RWPE1 (cell line): ENCODE measurements around the gene DEFB112.

ENCODE experiments used
- CTCF ChIA-PET: fragments of 350-600 bp; sonication (Branson Sonifier 250); formaldehyde crosslinking; extraction: SDS; loops from one replicate; lab custom pipeline; 2021; lab: Yijun Ruan, JAX
- POLR2A ChIA-PET: fragments of 400-600 bp; formaldehyde crosslinking; extraction: SDS; loops from one replicate; lab custom pipeline; 2020; ENCODE audit warnings: antibody characterized with exemption; ENCODE audit not compliant: low non-redundant PET; lab: Yijun Ruan, JAX
- DNase-seq: peaks from one replicate; pipeline ENCODE4 v3.0.0; 2012; ENCODE audit warnings: low spot score
- H3K27ac ChIP-seq: fragments of 450-650 bp; 2 replicates; pipeline ENCODE4 v1.5.1; 2017
- TF ChIP-seq, protein P1 (sequence below): fragments of 450-650 bp; conservative IDR thresholded peaks from 2 replicates; pipeline ENCODE4 v1.5.1; 2017; ENCODE audit warnings: low read depth, mild to moderate bottlenecking

The DEFB112 gene, protein sequence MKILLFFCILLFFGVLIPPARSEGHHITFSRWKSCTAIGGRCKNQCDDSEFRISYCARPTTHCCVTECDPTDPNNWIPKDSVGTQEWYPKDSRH

DNA sequence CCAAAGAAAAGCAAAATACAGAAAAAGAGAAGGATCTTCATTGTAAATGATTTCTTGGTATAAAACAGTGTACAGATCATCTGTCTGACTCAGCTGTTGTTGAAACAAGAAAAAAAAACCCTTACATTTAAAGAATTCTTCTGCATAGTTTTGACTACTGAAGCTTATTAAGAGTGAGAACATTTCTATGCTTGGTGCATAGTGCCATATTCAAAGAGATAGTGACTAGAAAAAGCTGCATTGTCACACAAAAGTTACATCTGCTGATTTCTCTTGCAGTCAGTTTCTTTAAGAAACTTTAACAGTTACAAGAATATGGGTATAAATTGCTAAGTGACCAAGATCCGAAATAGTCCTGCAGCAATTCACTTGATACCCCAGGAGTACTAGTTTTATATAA is at the start of gene DEFB112:
DEFB112 (minus strand) TSS at position 101 of the 400 bp plus-strand sequence; CDS start at position 41, 60 bp downstream.
- ChIA-PET CTCF (no interaction called here), POLR2A (no interaction called here)
- TF ChIP-seq, protein P1, sequence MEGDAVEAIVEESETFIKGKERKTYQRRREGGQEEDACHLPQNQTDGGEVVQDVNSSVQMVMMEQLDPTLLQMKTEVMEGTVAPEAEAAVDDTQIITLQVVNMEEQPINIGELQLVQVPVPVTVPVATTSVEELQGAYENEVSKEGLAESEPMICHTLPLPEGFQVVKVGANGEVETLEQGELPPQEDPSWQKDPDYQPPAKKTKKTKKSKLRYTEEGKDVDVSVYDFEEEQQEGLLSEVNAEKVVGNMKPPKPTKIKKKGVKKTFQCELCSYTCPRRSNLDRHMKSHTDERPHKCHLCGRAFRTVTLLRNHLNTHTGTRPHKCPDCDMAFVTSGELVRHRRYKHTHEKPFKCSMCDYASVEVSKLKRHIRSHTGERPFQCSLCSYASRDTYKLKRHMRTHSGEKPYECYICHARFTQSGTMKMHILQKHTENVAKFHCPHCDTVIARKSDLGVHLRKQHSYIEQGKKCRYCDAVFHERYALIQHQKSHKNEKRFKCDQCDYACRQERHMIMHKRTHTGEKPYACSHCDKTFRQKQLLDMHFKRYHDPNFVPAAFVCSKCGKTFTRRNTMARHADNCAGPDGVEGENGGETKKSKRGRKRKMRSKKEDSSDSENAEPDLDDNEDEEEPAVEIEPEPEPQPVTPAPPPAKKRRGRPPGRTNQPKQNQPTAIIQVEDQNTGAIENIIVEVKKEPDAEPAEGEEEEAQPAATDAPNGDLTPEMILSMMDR = no peak
- no peak for DNase-seq
- no peak within 1 kb of the TSS for H3K27ac ChIP-seq

DNA sequence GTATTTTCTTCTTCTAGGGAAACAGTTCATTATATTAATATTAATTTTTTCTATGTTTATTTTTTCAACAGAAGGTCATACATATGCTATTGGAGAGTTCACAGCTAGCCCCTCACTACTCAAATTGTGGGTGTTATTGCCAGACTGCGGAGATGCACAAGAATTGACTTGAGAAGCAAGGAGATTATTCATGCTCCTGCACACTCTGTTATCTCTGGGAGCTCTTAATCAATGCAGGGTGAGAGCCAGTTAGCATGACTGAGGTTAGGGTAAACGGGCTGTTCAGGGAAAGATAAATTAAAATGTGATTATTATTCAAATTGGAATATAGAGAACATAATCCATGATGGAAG is 48.9 kb upstream of the DEFB112 start:
- no peak for DNase-seq
- TF ChIP-seq, protein P1 = no peak
- H3K27ac ChIP-seq = no peak overlapping the region
- POLR2A ChIA-PET = no interaction called here
- CTCF ChIA-PET = interaction anchor here (0.5 to 0.8 kb wide), 4 partner anchors 33 to 1895 kb away, joined by 3 to 6 read pairs (median 3); no protein-coding TSS in a partner anchor

DNA sequence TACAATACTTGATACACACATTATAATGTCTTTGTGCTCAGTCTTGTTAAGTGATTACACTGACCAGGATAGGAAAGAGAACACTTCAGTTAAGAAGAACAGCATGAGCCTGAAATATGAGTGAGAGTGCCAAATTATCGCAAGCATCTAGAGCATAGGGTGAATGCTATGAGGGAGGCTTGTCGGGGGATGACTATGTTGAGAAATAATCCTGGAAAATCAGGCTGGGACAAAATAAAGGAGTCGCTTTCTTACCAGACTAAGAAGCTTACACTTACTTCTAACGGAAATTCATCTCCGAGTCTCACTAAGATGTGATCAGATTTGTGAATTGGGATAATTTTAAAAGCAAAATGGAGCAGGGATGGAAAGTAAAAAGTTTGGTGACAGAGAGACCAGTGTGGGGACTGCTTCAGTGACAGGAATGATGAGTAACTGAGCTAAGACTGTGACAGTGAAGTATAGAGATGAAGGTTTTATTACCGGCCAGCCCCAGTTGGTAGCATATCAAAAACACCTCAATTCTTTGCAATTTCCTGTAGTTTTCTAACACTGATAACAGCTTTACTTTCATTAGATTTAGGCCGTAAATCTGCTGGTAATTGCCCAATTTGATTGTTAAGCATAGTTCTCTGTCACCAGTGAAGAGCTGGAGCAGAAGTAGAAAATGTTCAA is 48.4 kb upstream of the DEFB112 start:
- TF ChIP-seq, protein P1 = no peak
- no peak overlapping the region for H3K27ac ChIP-seq
- CTCF ChIA-PET = interaction anchor here (0.5 to 0.8 kb wide), 4 partner anchors 33 to 1896 kb away, joined by 3 to 6 read pairs (median 3); no protein-coding TSS in a partner anchor
- no peak for DNase-seq
- POLR2A ChIA-PET = no interaction called here

DNA sequence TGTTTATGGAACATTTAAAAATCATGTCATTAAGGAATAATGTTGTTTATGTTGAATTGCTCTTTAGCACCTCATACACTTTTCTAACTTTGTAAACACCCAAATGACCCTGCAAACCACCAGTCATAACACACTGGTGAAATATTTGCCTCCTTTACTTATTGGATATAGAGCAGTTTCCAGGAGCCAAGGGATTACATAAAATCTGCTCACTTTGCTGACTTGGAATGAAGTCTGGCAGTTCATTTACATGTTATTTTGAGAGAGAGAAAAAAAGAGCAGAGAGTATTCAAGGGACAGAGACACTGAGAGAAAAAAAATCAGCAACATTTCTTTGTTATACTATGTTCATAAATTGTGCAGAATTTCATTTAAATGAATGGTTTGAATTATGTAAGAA is 46.6 kb upstream of the DEFB112 start:
- ChIA-PET CTCF (no interaction called here), POLR2A (no interaction called here)
- TF ChIP-seq, protein P1 = no peak
- DNase-seq = no peak
- H3K27ac ChIP-seq = no peak overlapping the region

DNA sequence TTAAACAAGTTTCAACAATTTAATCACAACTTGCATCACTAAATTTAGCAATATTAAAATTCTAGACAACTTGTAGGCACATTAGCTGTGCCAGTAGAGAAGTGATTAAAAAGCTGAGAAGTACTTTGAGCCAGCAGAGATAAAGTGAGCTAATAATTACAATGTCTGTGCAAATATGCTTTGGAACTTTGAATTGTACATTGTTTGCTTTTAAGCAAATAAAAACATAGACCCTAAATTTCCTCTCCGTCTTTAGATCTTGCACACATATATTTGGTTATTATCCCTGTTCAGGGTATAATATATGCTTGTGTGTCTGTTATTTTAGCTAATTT is 44.2 kb upstream of the DEFB112 start:
- no peak overlapping the region for H3K27ac ChIP-seq
- POLR2A ChIA-PET = no interaction called here
- no peak for DNase-seq
- CTCF ChIA-PET = no interaction called here
- TF ChIP-seq, protein P1 = no peak

DNA sequence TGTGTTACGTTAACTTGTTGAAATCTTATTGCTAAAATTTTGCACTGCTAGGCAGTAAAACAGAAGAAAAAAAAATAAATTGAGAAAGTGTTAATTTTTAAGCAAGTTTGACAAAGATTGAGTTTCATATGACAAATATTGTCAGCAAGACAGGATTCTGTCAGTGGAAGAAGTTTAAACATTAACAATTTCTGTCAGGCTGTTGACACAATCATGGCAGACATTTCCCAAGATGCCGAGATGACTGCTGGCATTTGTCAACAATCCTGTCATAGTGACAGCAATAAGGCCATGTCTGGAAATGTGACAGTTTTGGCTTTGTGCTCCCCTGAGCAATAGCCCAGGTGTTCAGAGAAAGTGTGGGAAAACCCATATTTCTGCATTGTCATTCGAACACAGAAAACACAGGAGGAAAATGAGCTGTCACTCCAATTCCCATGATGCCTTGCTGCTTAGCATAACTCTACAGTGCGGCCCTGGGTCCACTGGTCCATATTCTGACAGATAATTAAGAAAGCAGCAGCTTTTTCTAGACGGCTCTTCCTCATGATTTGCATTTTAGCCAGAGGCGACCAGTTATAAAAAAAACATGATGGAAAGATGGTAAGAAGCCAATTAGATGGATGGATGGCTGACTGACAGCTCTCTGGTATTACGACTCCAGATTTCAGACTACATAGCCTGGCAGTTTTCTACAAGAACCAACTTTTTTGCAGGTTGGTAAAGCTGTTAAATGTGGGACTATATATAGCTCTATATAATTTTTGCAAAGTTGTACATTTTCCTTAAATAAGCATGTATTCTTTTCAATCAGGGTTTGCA is 43.6 kb upstream of the DEFB112 start:
- POLR2A ChIA-PET = no interaction called here
- H3K27ac ChIP-seq = no peak overlapping the region
- TF ChIP-seq, protein P1 = no peak

More for the DNA sequence above, 43.6 kb upstream of the DEFB112 start:
- CTCF ChIA-PET = interaction anchor here (0.5 kb wide), 1 partner anchor 747 kb away, joined by 3 read pairs; no protein-coding TSS in a partner anchor
- DNase-seq = no peak
